Measurements from ENCODE around the gene PIGQ.

DNA sequence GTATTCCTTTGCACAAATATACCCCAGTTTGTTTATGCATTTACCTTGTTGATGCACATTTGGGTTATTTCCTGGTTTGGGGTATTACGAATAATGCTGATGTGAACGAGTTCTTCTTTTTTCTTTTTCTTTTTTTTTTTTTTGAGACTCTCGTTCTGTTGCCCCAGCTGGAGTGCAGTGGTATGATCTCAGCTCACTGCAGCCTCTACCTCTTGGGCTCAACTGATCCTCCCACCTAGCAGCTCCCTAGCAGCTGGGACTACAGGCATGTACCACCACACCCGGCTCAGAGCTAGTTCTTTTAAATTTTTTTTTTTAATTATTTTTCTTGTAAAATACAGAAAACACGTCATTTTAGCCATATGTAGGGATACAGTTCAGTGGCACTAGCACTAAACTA lies 34.2 kb downstream of the PIGQ start:
- TF ChIP-seq, protein P1, sequence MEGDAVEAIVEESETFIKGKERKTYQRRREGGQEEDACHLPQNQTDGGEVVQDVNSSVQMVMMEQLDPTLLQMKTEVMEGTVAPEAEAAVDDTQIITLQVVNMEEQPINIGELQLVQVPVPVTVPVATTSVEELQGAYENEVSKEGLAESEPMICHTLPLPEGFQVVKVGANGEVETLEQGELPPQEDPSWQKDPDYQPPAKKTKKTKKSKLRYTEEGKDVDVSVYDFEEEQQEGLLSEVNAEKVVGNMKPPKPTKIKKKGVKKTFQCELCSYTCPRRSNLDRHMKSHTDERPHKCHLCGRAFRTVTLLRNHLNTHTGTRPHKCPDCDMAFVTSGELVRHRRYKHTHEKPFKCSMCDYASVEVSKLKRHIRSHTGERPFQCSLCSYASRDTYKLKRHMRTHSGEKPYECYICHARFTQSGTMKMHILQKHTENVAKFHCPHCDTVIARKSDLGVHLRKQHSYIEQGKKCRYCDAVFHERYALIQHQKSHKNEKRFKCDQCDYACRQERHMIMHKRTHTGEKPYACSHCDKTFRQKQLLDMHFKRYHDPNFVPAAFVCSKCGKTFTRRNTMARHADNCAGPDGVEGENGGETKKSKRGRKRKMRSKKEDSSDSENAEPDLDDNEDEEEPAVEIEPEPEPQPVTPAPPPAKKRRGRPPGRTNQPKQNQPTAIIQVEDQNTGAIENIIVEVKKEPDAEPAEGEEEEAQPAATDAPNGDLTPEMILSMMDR (IDR thresholded peaks at IDR 0.05): no peak
- no peak for TF ChIP-seq POLR2A (IDR thresholded peaks at IDR 0.05)
